IPS-NIHi7 (cell line): ENCODE measurements around the gene SEMA3A.
"Not testable (repeated sequence)": the region's sequence is repeated elsewhere in the genome, so short reads cannot be mapped to it uniquely, and the experiment has no call there.

Experiments used
- DNase-seq: peaks from one replicate; pipeline ENCODE4 v3.0.0; 2012; ENCODE audit warnings: mixed read lengths; ENCODE audit errors: extremely low spot score

The SEMA3A gene

GRCh38 chr7:84194484-84195271, at the start of gene SEMA3A:
Gene SEMA3A, minus strand, starts transcription at chr7:84194789. Its CDS starts 203 bp downstream, at chr7:84194586.
- peak; percentile 52 for DNase-seq

- DNase-seq: not testable (repeated sequence)
Observed at GRCh38 chr7:84243037-84243436, 48.4 kb upstream of the SEMA3A start.

- no peak for DNase-seq
Observed at GRCh38 chr7:84238596-84238995, 44.0 kb upstream of the SEMA3A start.

GRCh38 chr7:84237533-84238173, 43.1 kb upstream of the SEMA3A start:
- DNase-seq: no peak

GRCh38 chr7:84236398-84236797, 41.8 kb upstream of the SEMA3A start:
- no peak for DNase-seq

GRCh38 chr7:84232646-84233045, 38.1 kb upstream of the SEMA3A start:
- no peak for DNase-seq

GRCh38 chr7:84231157-84231556, 36.6 kb upstream of the SEMA3A start:
- DNase-seq: no peak

- no peak for DNase-seq
Observed at GRCh38 chr7:84230491-84230890, 35.9 kb upstream of the SEMA3A start.

- peak; percentile 47 for DNase-seq
Observed at GRCh38 chr7:84228526-84228925, 33.9 kb upstream of the SEMA3A start.

GRCh38 chr7:84226759-84227158, 32.2 kb upstream of the SEMA3A start:
- no peak for DNase-seq

GRCh38 chr7:84224505-84224904, 29.9 kb upstream of the SEMA3A start:
- no peak for DNase-seq

GRCh38 chr7:84219310-84219709, 24.7 kb upstream of the SEMA3A start:
- DNase-seq: no peak

GRCh38 chr7:84218681-84219080, 24.1 kb upstream of the SEMA3A start:
- DNase-seq: no peak

GRCh38 chr7:84216472-84216871, 21.9 kb upstream of the SEMA3A start:
- no peak for DNase-seq

GRCh38 chr7:84214757-84215156, 20.2 kb upstream of the SEMA3A start:
- DNase-seq: not testable (repeated sequence)

- DNase-seq: no peak
Observed at GRCh38 chr7:84210301-84210700, 15.7 kb upstream of the SEMA3A start.

- no peak for DNase-seq
Observed at GRCh38 chr7:84209006-84209405, 14.4 kb upstream of the SEMA3A start.

- DNase-seq: no peak
Observed at GRCh38 chr7:84207615-84208014, 13.0 kb upstream of the SEMA3A start.

GRCh38 chr7:84207025-84207424, 12.4 kb upstream of the SEMA3A start:
- DNase-seq: peak; percentile 65

- no peak for DNase-seq
Observed at GRCh38 chr7:84204655-84205054, 10.1 kb upstream of the SEMA3A start.

- DNase-seq: no peak
Observed at GRCh38 chr7:84202855-84203254, 8.3 kb upstream of the SEMA3A start.

- no peak for DNase-seq
Observed at GRCh38 chr7:84200859-84201258, 6.3 kb upstream of the SEMA3A start.

GRCh38 chr7:84199216-84199615, 4.6 kb upstream of the SEMA3A start:
- no peak for DNase-seq
